HL-60/S4 treated with retinoic acid at 250 ng/mL for 4 days and 3 days (cell line): ENCODE measurements around the gene KRT74.

ENCODE experiments used
- in situ Hi-C: fragments of 300-500 bp; cut with MboI; formaldehyde crosslinking; loops from 2 replicates; pipeline ENCODE4 v1.7.0; 2022; ENCODE audit warnings: low sequenced_read_pairs

Gene KRT74

DNA sequence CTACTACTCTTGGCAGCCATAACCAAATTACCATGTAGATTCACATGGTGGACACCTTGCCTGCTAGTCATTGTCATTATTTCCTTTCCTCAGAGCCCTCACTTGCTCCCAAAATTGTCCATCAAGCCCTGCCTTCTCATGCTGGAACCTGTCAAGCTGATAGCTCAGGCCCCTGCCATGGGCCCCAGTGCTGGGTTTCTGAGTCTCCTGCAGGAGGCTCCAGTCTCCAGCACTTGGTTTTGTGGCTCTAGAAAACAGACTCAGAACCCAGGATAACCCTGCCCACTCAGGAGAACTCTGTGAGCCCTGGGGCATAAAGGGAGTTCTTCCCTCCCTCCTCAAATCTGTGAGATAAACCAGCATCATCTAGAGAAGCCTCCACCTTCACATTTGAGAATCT is 31.5 kb downstream of the KRT74 start:
- in situ Hi-C loops, result no loop called here

DNA sequence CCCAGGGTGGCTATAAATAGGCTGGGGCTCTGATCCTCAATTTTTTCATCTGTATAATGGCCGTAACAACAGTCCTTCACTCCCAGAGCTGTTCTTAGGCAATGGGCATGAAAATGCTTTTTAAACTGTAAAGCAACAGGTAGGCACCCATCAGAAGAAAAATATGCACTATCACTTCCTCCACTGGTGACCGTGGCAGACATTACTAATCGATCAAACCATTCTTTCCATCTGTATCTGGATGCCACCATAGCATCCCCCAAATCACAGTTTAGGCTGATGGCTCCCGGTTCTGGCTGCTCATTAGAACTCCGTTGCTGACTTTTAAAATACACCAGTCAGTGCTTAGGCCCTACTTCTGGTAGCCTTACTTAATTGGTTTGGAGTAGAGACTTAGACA is 31.9 kb downstream of the KRT74 start:
- in situ Hi-C loops, result no loop called here

DNA sequence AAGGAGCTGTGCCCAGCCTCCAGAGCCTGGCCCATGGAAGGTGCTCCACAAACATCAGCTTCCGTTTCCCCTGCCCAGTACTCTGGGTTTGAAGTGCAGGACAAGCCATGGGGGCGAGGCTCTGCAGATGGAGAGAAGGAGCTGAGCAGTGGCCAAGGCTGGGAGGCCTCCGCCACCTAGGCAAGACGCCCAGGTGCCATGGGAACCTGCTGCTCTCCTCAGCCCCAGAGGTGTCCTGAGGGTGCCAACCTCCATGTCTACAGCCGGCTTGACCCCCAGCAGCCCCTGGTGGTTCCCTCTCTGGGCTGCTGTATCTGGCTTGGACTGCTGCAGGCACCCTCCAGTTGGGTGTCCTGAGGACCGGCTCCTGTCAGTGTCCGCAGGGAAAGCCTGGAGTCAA is 33.1 kb downstream of the KRT74 start:
- in situ Hi-C loops, result no loop called here

DNA sequence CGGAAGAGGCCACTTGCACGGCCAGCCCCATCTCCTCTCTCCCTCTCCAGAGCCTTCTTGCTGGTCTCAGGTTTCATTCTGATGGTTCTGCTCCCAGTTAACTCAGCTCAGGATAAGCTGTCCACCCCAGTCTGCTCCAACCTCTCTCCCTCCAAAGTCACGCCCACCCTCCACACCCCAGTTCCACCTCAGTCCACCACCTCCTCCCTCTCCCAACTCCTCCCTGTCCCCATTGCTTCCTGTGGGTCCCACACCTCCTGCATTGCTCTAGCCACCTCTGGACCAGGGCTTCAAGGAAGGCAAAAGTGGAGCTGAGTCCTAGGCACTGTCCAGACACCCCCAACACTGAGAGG is 33.8 kb downstream of the KRT74 start:
- in situ Hi-C loops, result no loop called here

DNA sequence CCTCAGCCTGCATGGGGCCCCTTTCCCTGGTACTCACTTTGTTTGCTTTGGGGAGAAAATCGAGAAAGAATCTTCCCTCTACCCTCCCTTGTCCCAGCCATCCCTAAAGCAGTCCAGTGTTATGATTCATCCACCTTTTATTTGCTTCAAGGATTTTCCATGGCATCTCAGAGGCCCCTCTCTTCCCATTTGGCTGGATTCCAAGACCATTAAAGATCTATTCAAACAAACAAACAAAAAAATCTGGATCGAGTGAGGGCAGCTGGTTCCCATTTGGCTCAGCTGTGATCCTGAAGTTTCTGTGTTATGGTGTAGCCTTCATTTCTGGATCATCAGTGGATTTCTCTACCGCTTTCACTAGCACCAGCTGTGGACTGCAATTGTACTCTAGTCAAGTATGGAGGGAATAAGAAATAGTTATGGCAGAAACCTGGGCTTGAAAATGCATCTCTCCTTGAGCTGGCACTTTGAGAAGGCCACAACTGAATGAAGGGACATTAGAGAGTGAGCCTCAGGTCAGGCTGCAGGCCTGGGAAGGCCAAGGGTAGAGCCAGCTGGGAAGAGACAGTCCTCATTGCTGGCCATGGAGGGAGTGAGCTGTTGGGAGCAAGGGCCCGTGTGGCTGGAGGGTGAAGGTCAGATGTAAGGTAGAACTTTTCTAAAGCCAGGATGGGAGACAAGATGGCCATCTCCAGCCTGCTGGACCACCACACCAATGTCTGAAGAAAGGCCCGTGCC is 34.4 kb downstream of the KRT74 start:
- in situ Hi-C loops, result no loop called here

DNA sequence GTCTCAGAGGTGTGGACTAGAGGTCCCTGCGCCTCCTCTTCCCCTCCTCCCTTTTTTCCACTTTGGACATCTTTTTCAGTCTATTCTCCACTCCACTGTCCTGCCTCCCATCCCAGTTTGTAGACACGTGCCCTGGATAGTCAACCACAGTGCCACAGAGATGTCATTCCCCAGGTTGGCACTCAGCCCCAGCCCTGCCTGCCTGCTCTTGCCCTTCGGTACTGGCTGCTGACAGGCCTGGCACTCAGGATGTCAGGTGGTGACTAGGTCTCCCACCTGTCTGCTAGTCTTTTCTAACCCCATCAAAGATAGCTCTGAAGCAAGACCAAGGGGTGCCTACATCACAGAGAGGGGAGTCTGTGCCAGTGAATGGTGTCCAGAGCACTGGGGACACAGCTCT is 36.5 kb downstream of the KRT74 start:
- in situ Hi-C loops, result no loop called here

DNA sequence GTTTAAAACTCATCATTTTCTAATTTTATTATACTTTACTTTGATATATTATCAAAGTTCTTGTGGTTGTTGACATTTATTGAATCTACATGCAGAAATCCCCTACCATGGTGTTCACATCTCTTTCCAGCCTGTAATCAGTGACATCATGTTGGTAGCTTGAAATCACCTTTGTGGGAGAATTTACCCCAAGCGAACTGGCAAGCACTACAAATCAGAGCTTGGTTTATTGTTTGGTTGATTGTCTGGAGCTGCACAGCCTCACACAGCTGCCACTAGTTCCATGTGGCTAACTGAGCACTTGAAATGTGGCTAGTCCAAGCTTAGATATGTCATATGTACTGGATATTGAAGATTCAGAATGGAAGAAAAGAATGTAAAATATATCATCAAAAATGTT is 38.1 kb downstream of the KRT74 start:
- in situ Hi-C loops, result no loop called here

DNA sequence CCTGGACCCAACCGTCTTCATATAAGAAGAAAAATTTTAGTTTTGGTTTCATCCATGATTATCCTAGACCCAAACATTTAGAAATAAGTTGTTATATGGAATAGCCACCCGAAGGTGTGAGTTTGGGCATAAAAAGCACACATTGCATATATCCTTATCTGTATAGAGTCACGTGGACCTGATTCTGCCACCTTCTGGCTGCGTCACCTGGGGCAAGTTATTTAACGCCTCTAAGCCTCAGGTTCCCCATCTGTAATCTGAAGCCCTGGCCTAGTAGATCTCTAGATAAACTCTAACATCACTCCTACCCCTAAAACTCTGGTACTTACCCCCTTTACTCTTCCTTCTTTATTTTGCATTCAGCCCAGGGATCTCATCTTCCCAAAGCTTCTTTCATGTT is 39.2 kb downstream of the KRT74 start:
- in situ Hi-C loops, result no loop called here

DNA sequence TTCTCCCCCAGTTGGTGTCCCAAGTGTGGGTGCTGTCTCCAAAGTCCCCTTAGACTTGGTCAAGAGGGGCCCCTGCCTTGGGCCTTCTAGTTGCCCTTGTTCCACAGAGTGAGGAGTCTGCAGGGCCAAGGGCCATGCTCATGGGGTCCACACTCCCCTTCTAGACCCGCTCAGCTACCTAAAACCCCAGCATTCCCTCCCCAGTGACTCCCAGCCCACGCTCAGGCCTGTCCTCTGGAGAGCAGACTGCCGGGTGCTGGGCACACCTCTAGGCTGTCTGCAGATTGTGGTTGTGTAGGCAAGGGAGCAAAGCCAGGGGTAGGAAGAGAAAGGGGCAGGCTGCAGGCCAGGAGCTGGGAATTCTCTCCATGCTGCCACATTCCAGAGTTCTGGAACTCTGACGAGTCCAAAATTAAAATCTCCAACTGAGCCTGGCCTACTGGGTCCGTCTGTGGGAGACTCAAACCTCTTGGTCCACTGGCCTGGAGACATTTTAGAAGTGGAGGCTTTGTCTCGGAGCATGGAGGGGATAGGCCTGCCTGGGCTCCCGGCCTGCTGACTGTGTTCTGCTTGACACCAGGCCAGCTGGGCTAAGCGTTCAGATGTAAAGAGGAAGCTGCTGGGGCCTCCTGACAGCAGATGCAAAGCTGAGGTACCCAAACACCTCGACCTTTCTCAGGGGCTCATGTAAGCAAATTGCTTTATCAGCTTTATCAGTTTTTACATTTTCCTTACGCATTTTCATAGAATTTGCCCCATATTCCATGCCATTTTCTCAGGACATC is 39.8 kb downstream of the KRT74 start:
- in situ Hi-C loops, result no loop called here

DNA sequence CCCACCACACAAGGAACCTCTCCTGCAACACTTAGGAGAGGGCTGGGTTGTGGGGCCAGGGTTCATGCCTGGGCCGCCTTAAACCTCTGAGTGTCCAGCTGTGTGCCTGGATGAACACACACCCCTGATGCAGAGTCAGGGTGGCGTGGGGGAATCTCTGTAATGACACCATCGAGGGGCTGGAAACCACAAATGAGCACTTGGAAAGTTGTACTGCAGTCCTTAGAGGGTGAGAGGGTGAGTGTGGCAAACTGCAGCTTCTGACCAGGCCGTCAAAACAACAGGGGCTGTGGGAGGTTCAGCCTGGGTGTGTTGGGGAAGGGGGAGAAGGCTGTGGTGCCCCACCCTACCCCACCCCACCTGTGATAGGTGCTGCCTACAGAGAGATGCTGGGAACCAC is 41.0 kb downstream of the KRT74 start:
- in situ Hi-C loops, result no loop called here

DNA sequence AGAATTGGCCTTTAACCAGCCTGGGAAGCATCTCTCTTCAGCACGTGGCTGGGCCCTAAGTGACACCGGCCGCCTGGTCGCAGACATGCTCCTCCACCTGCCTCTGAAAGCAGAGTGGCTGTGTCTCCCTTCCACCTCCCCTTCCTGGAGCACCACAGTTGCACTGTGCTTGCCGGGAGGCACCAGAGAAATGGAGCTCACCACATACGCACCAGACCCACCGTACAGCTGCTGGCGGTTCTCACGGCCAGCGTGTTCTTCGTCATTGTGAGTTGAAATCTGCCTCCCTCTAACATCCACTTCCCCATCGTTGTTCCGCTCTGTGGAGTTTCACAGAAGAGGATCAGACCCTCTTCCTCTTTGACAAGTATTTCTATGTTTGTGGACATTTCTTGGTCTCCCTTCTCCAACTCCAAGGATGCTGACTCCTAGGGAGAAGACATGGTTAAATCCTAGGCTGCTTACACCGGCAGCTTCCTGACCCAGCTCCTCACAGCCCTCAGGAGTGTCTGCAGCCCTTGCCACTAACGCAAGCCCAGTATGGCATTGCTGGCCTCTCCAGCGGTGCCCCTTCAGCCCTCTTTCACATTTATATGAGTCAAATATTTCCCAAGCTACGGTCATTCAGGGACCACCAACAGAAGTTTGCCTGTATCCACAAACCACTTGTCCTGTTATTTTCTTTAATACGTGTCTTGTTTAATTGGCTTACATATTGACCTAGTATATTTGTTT is 41.9 kb downstream of the KRT74 start:
- in situ Hi-C loops, result no loop called here

DNA sequence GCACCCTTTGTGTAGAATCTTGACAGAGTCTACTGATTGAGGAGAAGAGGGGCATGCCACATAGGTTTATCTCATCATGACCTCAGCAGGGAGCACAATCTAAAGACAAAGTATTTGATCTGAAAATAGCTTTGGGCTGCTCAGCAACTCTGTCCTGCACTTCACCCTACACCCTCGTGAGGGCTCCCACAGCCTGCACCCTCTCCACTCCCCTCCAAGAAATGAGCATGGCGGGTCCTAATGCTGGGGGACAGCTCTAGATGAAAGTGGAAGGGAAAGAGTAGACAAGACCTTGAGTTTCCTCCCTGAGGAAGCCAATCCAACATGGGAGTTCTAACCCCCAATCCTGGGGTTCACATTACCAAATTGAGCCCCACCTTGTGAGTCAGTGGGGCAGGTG is 42.7 kb downstream of the KRT74 start:
- in situ Hi-C loops, result no loop called here

DNA sequence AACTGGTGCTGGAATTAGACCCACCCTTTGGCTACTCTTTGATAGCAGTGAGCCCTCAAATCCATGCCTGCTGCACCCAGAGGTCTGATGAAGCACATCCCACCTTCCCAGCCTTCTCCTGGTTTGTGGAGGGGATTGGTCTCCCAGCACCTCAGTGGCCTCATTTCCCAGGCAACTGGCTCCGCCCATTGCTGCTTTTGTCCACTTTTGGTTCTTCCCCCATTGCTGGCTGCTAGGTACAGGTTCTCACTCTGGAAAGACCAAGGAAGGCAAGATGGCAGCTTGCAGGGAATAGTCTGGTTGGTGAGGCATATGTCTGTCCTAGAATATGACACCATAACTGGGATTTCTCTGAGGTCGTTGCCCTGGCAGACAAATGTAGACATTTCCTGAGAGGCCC is 43.3 kb downstream of the KRT74 start:
- in situ Hi-C loops, result no loop called here

DNA sequence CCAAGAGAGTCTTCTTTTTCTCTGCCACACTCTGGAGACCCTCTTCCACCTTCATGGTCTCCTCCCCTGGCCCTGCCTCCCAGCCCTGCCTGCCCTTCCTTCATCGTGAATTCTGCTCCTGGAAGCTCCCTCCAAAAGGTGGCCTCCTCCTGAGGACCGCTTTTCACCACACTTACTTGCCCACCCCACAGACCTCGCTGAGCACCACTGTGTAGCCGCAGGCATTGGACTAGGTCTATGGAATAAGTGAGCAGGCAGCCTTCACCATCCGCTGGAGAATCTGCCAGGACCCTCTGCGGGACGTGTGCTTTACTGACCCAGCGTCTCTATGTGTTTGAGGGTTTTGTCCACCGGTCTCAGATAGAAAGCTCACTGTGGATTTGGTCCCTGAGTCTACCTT is 43.8 kb downstream of the KRT74 start:
- in situ Hi-C loops, result no loop called here

DNA sequence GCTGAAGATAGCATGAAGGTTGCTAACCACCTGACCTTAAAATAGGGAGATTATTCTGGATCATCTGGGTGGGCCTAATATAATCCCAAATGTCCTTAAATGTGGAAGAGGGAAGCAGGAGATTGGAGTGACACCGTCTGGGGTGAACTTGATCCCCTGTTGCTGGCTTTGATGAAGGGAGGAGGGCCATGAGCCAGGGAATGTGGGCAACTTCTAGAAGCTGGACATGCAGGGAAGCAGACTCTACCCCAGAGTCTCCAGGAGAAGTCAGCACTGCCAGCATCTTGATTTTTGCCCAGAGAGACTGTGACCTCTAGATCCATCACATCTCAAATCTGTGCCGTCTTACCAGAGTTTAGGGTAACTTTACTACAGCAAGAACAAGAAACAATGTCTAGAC is 44.2 kb downstream of the KRT74 start:
- in situ Hi-C loops, result no loop called here

DNA sequence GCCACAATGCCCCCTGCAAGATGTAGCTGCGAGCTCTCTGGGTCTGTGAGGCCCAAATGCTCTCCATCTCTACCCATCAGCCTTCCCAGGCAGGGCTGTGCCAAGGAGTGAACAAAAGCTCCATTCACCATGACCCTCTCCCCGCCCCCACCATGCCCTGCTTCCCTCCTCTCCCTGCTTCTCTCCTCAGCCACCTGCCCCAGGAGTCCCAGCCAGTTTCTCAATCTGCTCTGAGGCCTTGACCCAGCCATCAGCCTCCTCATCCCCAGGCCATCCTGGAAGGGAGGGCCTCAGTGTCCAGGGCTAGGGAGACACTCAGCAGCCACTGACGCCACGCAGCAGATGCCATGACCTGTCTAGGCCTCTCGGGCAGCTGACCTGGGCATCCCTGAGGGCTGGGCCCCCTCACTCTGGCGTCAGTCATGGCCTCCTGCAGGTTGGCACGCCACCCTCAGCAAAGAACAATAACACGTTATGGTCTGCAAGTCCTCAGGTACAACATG is 45.0 kb downstream of the KRT74 start:
- in situ Hi-C loops, result no loop called here

DNA sequence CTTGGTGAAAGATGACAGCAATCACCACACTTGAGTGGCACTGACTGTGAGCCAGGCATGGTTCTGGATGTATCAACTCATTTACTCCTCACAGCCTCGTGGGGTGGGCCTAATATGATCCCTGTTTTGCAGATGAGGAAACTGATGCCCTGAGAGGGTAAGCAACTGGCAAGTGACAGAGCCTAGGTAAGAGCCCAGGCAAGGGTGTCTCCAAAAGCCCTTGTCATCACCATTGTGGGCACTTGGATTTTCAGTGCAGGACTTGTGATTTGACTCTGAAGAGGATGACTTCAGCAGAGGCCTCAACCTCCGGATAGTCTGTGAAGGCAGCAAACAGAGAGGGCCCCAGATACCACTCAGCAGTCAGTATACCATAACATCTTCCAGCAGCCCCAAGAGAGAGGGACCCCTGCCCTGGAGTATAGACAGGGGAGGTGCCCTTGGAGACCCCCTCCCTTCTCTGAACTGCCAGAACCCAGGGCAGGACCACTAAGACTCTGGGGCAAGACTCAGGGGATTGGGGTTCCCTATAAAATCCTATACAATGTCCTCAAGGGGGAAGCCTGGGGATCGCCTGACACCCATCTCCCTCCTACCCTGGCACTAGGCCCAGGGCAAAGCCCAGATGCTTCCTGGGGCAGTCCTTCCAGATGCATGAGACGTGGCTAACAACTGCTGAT is 46.4 kb downstream of the KRT74 start:
- in situ Hi-C loops, result no loop called here

DNA sequence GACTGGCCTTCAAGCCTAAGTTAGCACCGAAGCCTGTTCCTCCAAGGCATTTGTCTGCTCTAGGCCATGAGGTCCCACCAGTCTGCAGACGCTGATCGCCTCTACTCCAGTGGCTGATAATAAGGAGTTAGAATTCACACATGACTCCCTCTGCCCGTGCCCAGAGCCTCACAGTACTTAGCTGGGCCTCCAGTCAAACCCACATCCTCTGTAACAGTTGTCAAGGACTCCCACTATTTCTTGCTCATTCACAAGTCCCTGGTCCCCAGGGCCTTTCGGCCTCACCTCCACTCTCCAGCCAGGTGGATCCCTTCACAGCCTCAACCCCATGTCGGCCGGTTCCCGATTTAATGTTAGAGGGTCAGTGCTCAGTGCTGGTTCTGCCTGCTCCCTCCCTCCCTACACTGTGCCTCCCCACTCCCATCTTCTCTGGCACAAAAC is 47.1 kb downstream of the KRT74 start:
- in situ Hi-C loops, result no loop called here

DNA sequence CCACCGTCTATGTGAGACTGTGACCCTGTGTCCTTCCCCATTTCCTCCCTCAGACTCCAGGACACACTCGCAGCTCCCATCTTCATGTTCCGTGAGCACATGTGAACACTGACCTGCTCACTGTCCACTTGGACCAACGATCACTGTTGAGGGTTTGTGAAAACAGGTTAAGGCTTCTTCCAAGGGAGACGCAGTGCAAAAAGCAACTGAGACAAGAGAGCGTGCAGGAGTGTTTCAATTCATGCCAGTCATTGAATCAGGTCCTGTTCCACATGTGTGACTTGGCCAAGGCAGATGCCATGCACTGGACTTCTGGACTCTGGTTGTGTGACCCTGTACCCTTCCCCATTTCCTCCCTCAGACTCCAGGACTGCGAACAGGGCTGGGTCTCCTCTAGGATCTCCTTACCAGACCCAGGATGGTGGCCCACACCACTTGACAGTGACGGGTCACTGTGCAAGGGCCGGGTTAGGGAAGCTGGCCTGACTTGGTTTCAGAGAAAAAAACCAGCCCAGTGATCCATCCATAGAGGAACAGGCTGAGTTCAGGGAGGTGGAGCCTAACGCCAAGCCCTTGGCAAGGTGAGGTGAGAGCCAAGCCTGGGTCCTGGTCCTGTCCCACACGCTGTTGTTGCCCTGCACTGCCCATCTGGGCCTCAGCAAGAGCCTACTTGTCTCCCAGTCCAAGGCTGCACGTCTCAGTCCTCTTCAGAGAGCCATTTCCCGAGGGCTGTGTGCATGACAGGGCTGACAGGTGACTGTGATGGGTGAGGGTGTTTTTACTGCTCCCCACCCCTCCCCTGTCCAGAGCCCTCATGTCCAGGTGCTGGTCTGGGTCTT is 47.8 kb downstream of the KRT74 start:
- in situ Hi-C loops, result no loop called here

DNA sequence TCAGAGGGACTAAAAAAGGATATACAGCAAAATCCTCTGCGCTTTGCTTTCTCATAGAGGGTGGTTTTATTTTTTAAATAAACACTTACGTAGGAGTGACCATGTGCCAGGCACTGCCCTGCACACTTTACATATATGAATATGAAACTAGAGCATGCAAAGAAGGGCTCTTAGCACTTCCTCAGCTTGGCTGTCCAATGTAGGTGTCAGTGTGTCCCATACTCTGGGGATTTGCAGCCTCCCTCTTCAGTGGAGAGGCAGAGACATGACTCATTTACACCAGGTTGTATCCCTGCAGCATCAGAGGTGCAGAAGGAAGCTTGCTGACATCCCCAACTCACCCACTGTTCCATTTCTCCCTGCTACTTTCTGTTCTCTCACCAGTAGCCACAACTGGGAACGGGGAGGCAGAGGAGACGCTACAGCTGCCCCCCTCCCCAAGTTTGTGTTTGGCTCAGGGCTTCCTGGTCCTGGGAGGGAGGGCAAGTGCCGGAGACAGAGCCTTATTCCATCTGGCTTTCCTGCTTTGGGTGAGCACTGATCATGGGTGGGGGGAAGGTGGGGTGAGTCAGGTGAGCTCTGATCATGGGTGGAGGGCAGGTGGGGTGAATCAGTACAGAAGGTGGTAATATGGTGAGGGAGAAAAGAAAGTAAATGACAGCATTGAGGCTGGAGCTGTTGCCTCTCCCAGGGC is 48.6 kb downstream of the KRT74 start:
- in situ Hi-C loops, result no loop called here
